HEK293T (cell line): ENCODE data around the gene CYTH3.

Experiments
- CTCF ChIA-PET: fragments of 350-600 bp; formaldehyde crosslinking; extraction: SDS; loops from one replicate; lab custom pipeline; 2021; ENCODE audit warnings: antibody characterized with exemption, inconsistent platforms; lab: Yijun Ruan, JAX
- POLR2A ChIA-PET: fragments of 350-600 bp; formaldehyde crosslinking; extraction: SDS; loops from one replicate; lab custom pipeline; 2020; ENCODE audit warnings: antibody characterized with exemption, inconsistent platforms; lab: Yijun Ruan, JAX
- DNase-seq: peaks from one replicate; pipeline ENCODE4 v3.0.0; 2012; ENCODE audit warnings: mixed read lengths; ENCODE audit errors: extremely low spot score
- ARNT ChIP-seq: fragments of 450-650 bp; IDR thresholded peaks from 2 replicates; pipeline ENCODE4 v1.6.1; 2017; ENCODE audit warnings: mild to moderate bottlenecking
- BHLHE40 ChIP-seq: fragments of 450-650 bp; IDR thresholded peaks from 2 replicates; pipeline ENCODE4 v1.6.1; 2016; ENCODE audit warnings: mild to moderate bottlenecking, moderate library complexity, borderline replicate concordance
- CTBP1 ChIP-seq: fragments of 450-650 bp; IDR thresholded peaks from 2 replicates; pipeline ENCODE4 v1.6.1; 2016; ENCODE audit warnings: borderline replicate concordance
- ELF4 ChIP-seq: fragments of 450-650 bp; IDR thresholded peaks from 2 replicates; pipeline ENCODE4 v1.6.1; 2017; ENCODE audit warnings: antibody characterized with exemption
- FOXA1 ChIP-seq: fragments of 450-650 bp; IDR thresholded peaks from 2 replicates; pipeline ENCODE4 v1.6.1; 2016; ENCODE audit warnings: mild to moderate bottlenecking
- FOXK2 ChIP-seq: fragments of 450-650 bp; IDR thresholded peaks from 2 replicates; pipeline ENCODE4 v1.6.1; 2016; ENCODE audit warnings: mild to moderate bottlenecking
- FOXM1 ChIP-seq: fragments of 450-650 bp; IDR thresholded peaks from 2 replicates; pipeline ENCODE4 v1.6.1; 2017; ENCODE audit warnings: mild to moderate bottlenecking, borderline replicate concordance
- HDGF ChIP-seq: fragments of 450-650 bp; IDR thresholded peaks from 2 replicates; pipeline ENCODE4 v1.6.1; 2017; ENCODE audit warnings: antibody characterized with exemption, borderline replicate concordance
- L3MBTL2 ChIP-seq: fragments of 450-650 bp; conservative IDR thresholded peaks from 2 replicates; pipeline ENCODE4 v1.6.1; 2016; ENCODE audit warnings: mild to moderate bottlenecking
- LEF1 ChIP-seq: fragments of 450-650 bp; IDR thresholded peaks from 2 replicates; pipeline ENCODE4 v1.6.1; 2017; ENCODE audit warnings: mild to moderate bottlenecking, borderline replicate concordance
- NFRKB ChIP-seq: fragments of 450-650 bp; IDR thresholded peaks from 2 replicates; pipeline ENCODE4 v1.6.1; 2016; ENCODE audit warnings: mild to moderate bottlenecking, moderate library complexity
- PKNOX1 ChIP-seq: fragments of 450-650 bp; IDR thresholded peaks from 2 replicates; pipeline ENCODE4 v1.6.1; 2016
- SP1 ChIP-seq: fragments of 450-650 bp; IDR thresholded peaks from 2 replicates; pipeline ENCODE4 v1.6.1; 2017
- SUZ12 ChIP-seq: fragments of 450-650 bp; IDR thresholded peaks from 2 replicates; pipeline ENCODE4 v1.6.1; 2016; ENCODE audit warnings: mild to moderate bottlenecking
- TARDBP ChIP-seq: fragments of 450-650 bp; IDR thresholded peaks from 2 replicates; pipeline ENCODE4 v1.6.1; 2016
- ZNF384 ChIP-seq: fragments of 450-650 bp; IDR thresholded peaks from 2 replicates; pipeline ENCODE4 v1.6.1; 2016

The CYTH3 gene

GRCh38 chr7:6147627-6148026 is 124.8 kb downstream of the CYTH3 start:
- POLR2A ChIA-PET, result no interaction called here
- CTCF ChIA-PET, result no interaction called here
- TF ChIP-seq ELF4, result no peak
- no peak for TF ChIP-seq ARNT
- no peak for TF ChIP-seq L3MBTL2
- no peak for TF ChIP-seq SUZ12
- no peak for TF ChIP-seq FOXK2
- TF ChIP-seq BHLHE40, result no peak
- no peak for TF ChIP-seq PKNOX1
- TF ChIP-seq FOXA1, result no peak
- no peak for TF ChIP-seq FOXM1
- TF ChIP-seq NFRKB, result no peak
- TF ChIP-seq LEF1, result no peak
- no peak for DNase-seq

- CTCF ChIA-PET, result no interaction called here
- no peak for TF ChIP-seq BHLHE40
- no peak for TF ChIP-seq HDGF
- no peak for TF ChIP-seq LEF1
- TF ChIP-seq FOXK2, result no peak
- no peak for TF ChIP-seq SUZ12
- TF ChIP-seq SP1, result no peak
- no peak for TF ChIP-seq NFRKB
- TF ChIP-seq ZNF384, result no peak
- TF ChIP-seq TARDBP, result no peak
- TF ChIP-seq ARNT, result no peak
- no peak for TF ChIP-seq FOXM1
- TF ChIP-seq FOXA1, result no peak
- TF ChIP-seq ELF4, result no peak
- TF ChIP-seq PKNOX1, result no peak
- no peak for TF ChIP-seq CTBP1
- no peak for TF ChIP-seq L3MBTL2
- DNase-seq, result no peak
- POLR2A ChIA-PET, result no interaction called here
Observed at GRCh38 chr7:6146666-6147065, 125.8 kb downstream of the CYTH3 start.

GRCh38 chr7:6143997-6144396 is 128.4 kb downstream of the CYTH3 start:
- ChIA-PET POLR2A (no interaction called here), CTCF (no interaction called here)
- TF ChIP-seq ZNF384 (no peak), L3MBTL2 (no peak), FOXM1 (no peak), SUZ12 (no peak), FOXK2 (no peak), HDGF (no peak), ARNT (no peak), FOXA1 (no peak), ELF4 (no peak), PKNOX1 (no peak), LEF1 (no peak), BHLHE40 (no peak), SP1 (no peak), TARDBP (no peak), NFRKB (no peak), CTBP1 (no peak)
- DNase-seq, result no peak

- TF ChIP-seq FOXK2 (no peak), BHLHE40 (no peak), L3MBTL2 (no peak), SP1 (no peak), TARDBP (no peak), ARNT (no peak), ELF4 (no peak), NFRKB (no peak), CTBP1 (no peak), SUZ12 (no peak), HDGF (no peak), FOXM1 (no peak), ZNF384 (no peak), LEF1 (no peak), FOXA1 (no peak), PKNOX1 (no peak)
- DNase-seq, result no peak
- ChIA-PET POLR2A (no interaction called here), CTCF (no interaction called here)
Observed at GRCh38 chr7:6142871-6143380, 129.5 kb downstream of the CYTH3 start.

GRCh38 chr7:6139189-6139996 is 133.0 kb downstream of the CYTH3 start:
- ChIA-PET CTCF (no interaction called here), POLR2A (no interaction called here)
- DNase-seq, result no peak
- no peak for TF ChIP-seq PKNOX1
- no peak for TF ChIP-seq NFRKB
- no peak for TF ChIP-seq FOXM1
- TF ChIP-seq SP1, result no peak
- TF ChIP-seq LEF1, result no peak
- no peak for TF ChIP-seq FOXK2
- no peak for TF ChIP-seq SUZ12
- no peak for TF ChIP-seq HDGF
- no peak for TF ChIP-seq BHLHE40
- no peak for TF ChIP-seq CTBP1
- TF ChIP-seq L3MBTL2, result no peak
- no peak for TF ChIP-seq ZNF384
- TF ChIP-seq ELF4, result no peak
- TF ChIP-seq TARDBP, result no peak
- TF ChIP-seq ARNT, result no peak
- TF ChIP-seq FOXA1, result no peak
